PC-3 (cell line): Measurements from ENCODE around the gene CDH4. TPM values are rescaled to one million over a fixed set of nuclear protein-coding genes. Genes with fewer than 3 reads are reported as not detected.

Source experiments
- ATAC-seq: fragments of 200-7000 bp; cut with Tn5 transposase; 2 replicates; pipeline ENCODE4 v1.9.1; 2020; ENCODE audit warnings: mild to moderate bottlenecking, moderate library complexity
- BruUV-seq: library from RNA; stranded (reverse); fragments of 400-500 nt; replicated peaks from 2 replicates; lab custom pipeline; 2021; lab: Mats Ljungman, UMichigan
- CTCF ChIA-PET: fragments of 300-600 bp; sonication (Branson Sonifier 250); formaldehyde crosslinking; loops from one replicate; lab custom pipeline; 2022; ENCODE audit warnings: antibody characterized with exemption; lab: Charles Lee
- POLR2A ChIA-PET: fragments of 300-600 bp; sonication (Branson Sonifier 250); formaldehyde crosslinking; loops from one replicate; lab custom pipeline; 2022; ENCODE audit warnings: antibody characterized with exemption; ENCODE audit not compliant: unreplicated experiment; lab: Charles Lee
- DNase-seq: peaks from one replicate; pipeline ENCODE4 v3.0.0-alpha.2; 2015
- H2AFZ ChIP-seq: fragments of 300-600 bp; sonication (generic); 2 replicates; pipeline ENCODE4 v1.6.0; 2016; ENCODE audit warnings: antibody characterized with exemption, low read length
- H3F3A ChIP-seq: fragments of 300-600 bp; sonication (generic); one replicate; pipeline ENCODE4 v1.6.0; 2017; ENCODE audit warnings: antibody characterized with exemption, low read length, control low read depth, mild to moderate bottlenecking; ENCODE audit not compliant: unreplicated experiment
- H3K27ac ChIP-seq: fragments of 300-600 bp; sonication (generic); 2 replicates; pipeline ENCODE4 v1.5.1; 2016; ENCODE audit warnings: mild to moderate bottlenecking, low read length
- H3K27me3 ChIP-seq: fragments of 300-600 bp; sonication (generic); 2 replicates; pipeline ENCODE4 v1.6.1; 2016; ENCODE audit warnings: low read length, mixed read lengths
- H3K36me3 ChIP-seq: fragments of 300-600 bp; sonication (generic); 2 replicates; pipeline ENCODE4 v1.6.1; 2016; ENCODE audit warnings: low read depth, mixed run types, low read length, mixed read lengths
- H3K4me1 ChIP-seq: fragments of 300-600 bp; sonication (generic); 2 replicates; pipeline ENCODE4 v1.5.1; 2016; ENCODE audit warnings: low read length; ENCODE audit not compliant: insufficient read depth
- H3K4me2 ChIP-seq: fragments of 300-600 bp; sonication (generic); 2 replicates; pipeline ENCODE4 v1.6.0; 2016; ENCODE audit warnings: low read length
- H3K4me3 ChIP-seq: fragments of 300-600 bp; sonication (generic); 2 replicates; pipeline ENCODE4 v1.5.1; 2016; ENCODE audit warnings: mild to moderate bottlenecking, low read length, mixed read lengths
- H3K79me2 ChIP-seq: fragments of 300-600 bp; sonication (generic); 2 replicates; pipeline ENCODE4 v1.6.1; 2017; ENCODE audit warnings: low read length, mixed read lengths
- H3K9ac ChIP-seq: fragments of 300-600 bp; sonication (generic); 2 replicates; pipeline ENCODE4 v1.6.0; 2016; ENCODE audit warnings: mild to moderate bottlenecking, low read length
- H3K9me2 ChIP-seq: fragments of 300-600 bp; sonication (generic); replicated peaks from 2 replicates; pipeline ENCODE4 v1.6.1; 2016; ENCODE audit warnings: mixed run types, low read length, mixed read lengths
- H3K9me3 ChIP-seq: fragments of 300-600 bp; sonication (generic); 2 replicates; pipeline ENCODE4 v1.6.1; 2016; ENCODE audit warnings: low read length, mixed read lengths
- H4K20me1 ChIP-seq: fragments of 300-600 bp; sonication (generic); 2 replicates; pipeline ENCODE4 v1.6.1; 2016; ENCODE audit warnings: low read length, mixed read lengths
- EZH2 ChIP-seq: fragments of 300-600 bp; sonication (generic); IDR thresholded peaks from one replicate; pipeline ENCODE4 v1.6.1; 2017; ENCODE audit warnings: antibody characterized with exemption, mild to moderate bottlenecking, low read length; ENCODE audit not compliant: unreplicated experiment
- EZH2phosphoT487 ChIP-seq: fragments of 300-600 bp; sonication (generic); IDR thresholded peaks from 2 replicates; pipeline ENCODE4 v1.6.1; 2018; ENCODE audit warnings: mild to moderate bottlenecking, antibody characterized with exemption, low read length, borderline replicate concordance
- intact Hi-C: fragments of 100-400 bp; cut with micrococcal nuclease; formaldehyde crosslinking; loops from 2 replicates; pipeline ENCODE4 v1.9.0; 2023
- total RNA-seq: library from RNA; depleted of rRNA; stranded (reverse); fragments of >200 nt; gene quantifications from 2 replicates; pipeline ENCODE4 v1.2.3, GENCODE V29; 2014
- TF ChIP-seq, protein P1 (sequence below): fragments of 300-600 bp; sonication (generic); conservative IDR thresholded peaks from 2 replicates; pipeline ENCODE4 v1.5.1; 2017; ENCODE audit warnings: antibody characterized with exemption, low read depth, mild to moderate bottlenecking, low read length

CDH4 gene
- total RNA-seq, 1 experiment from 2014 or later: not detected

DNA sequence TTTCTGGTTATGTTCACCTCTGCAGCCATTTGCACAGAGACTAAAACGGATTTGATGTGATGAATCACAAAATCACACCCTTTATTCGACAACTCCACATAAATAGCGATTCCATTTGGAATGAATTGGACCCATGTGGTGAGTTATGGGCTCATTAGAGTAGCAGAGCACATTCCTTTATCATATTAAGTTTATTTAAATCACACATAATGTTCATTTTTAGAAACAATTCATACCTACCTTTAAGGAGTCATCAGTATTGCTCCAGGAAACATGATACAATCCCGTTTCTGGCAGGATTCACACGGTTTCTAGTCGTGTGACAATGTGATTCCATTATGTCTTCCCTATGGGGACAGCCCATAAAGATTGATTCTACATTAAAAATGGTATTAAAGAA is 303.5 kb downstream of the CDH4 start:
- H3K79me2 ChIP-seq: no peaks in the 10 kb centered on the region
- POLR2A ChIA-PET: no interaction called here
- CTCF ChIA-PET: no interaction called here
- no peak overlapping the region for H3K4me2 ChIP-seq
- H3K9me3 ChIP-seq: 0 out of 2 replicates have a peak, but pooled peaks cover 6% of the 10 kb centered on the region
- H3K27me3 ChIP-seq: peaks cover 28% of the 10 kb centered on the region
- BruUV-seq: no TSS peak
- no peak overlapping the region for H3K9ac ChIP-seq
- ATAC-seq: no peak
- DNase-seq: no peak
- no peaks in the 10 kb centered on the region for H3K9me2 ChIP-seq
- no peaks in the 10 kb centered on the region for H3F3A ChIP-seq
- H3K36me3 ChIP-seq: no peaks in the 10 kb centered on the region
- H3K27ac ChIP-seq: no peak overlapping the region
- H2AFZ ChIP-seq: no peak overlapping the region
- no peaks in the 10 kb centered on the region for H4K20me1 ChIP-seq
- intact Hi-C loops: no loop called here
- TF ChIP-seq, protein P1, sequence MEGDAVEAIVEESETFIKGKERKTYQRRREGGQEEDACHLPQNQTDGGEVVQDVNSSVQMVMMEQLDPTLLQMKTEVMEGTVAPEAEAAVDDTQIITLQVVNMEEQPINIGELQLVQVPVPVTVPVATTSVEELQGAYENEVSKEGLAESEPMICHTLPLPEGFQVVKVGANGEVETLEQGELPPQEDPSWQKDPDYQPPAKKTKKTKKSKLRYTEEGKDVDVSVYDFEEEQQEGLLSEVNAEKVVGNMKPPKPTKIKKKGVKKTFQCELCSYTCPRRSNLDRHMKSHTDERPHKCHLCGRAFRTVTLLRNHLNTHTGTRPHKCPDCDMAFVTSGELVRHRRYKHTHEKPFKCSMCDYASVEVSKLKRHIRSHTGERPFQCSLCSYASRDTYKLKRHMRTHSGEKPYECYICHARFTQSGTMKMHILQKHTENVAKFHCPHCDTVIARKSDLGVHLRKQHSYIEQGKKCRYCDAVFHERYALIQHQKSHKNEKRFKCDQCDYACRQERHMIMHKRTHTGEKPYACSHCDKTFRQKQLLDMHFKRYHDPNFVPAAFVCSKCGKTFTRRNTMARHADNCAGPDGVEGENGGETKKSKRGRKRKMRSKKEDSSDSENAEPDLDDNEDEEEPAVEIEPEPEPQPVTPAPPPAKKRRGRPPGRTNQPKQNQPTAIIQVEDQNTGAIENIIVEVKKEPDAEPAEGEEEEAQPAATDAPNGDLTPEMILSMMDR: no peak
- no peak for TF ChIP-seq EZH2
- TF ChIP-seq EZH2phosphoT487: no peak
- H3K4me1 ChIP-seq: no peaks in the 10 kb centered on the region
- no peak overlapping the region for H3K4me3 ChIP-seq

- H3K9me2 ChIP-seq: no peaks in the 10 kb centered on the region
- no peaks in the 10 kb centered on the region for H3K4me1 ChIP-seq
- DNase-seq (no peak), ATAC-seq (no peak)
- 0 out of 2 replicates have a peak, but pooled peaks cover 6% of the 10 kb centered on the region for H3K9me3 ChIP-seq
- H3F3A ChIP-seq: no peaks in the 10 kb centered on the region
- peaks cover 28% of the 10 kb centered on the region for H3K27me3 ChIP-seq
- CTCF ChIA-PET: no interaction called here
- POLR2A ChIA-PET: no interaction called here
- H3K4me3 ChIP-seq: no peak overlapping the region
- H3K9ac ChIP-seq: no peak overlapping the region
- H3K36me3 ChIP-seq: no peaks in the 10 kb centered on the region
- H3K27ac ChIP-seq: no peak overlapping the region
- H2AFZ ChIP-seq: no peak overlapping the region
- no peaks in the 10 kb centered on the region for H4K20me1 ChIP-seq
- H3K4me2 ChIP-seq: no peak overlapping the region
- H3K79me2 ChIP-seq: no peaks in the 10 kb centered on the region
- TF ChIP-seq, protein P1: no peak
- TF ChIP-seq EZH2 (no peak), EZH2phosphoT487 (no peak)
- BruUV-seq: no TSS peak
- intact Hi-C loops: no loop called here
Measured at GRCh38 chr20:61556111-61556510, 304.1 kb downstream of the CDH4 start.

DNA sequence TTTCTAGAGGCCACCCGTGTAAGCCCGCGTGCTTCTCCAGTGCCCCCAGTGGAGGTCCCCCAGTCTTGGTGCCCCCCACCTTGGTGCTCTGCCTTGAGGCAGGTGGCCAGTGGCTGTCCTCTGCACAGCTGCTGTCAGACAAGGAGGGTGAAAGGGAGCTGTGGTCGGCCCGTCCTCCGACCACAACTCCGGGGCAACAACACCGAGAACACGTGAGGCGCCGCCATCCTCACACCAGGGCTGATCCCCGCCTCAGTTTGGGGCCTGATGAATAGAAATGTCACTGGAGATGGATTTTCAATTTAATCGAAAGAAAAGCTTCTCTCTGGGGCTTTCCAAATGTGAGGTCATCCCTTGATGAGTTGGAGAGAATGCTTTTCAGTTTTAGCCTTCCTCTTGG is 304.6 kb downstream of the CDH4 start:
- no peak for TF ChIP-seq EZH2phosphoT487
- TF ChIP-seq, protein P1: no peak
- no peak for TF ChIP-seq EZH2
- Histone ChIP-seq H3K4me1 (no peaks in the 10 kb centered on the region), H3K4me3 (no peak overlapping the region), H4K20me1 (no peaks in the 10 kb centered on the region), H3F3A (no peaks in the 10 kb centered on the region), H3K4me2 (no peak overlapping the region), H3K27ac (no peak overlapping the region), H3K9me2 (no peaks in the 10 kb centered on the region), H3K9ac (no peak overlapping the region), H3K36me3 (no peaks in the 10 kb centered on the region), H3K79me2 (no peaks in the 10 kb centered on the region), H2AFZ (no peak overlapping the region), H3K9me3 (0 out of 2 replicates have a peak, but pooled peaks cover 3% of the 10 kb centered on the region), H3K27me3 (peaks cover 28% of the 10 kb centered on the region)
- DNase-seq (no peak), ATAC-seq (no peak)
- intact Hi-C loops: no loop called here
- ChIA-PET POLR2A (interaction anchor here (0.6 kb wide), 1 partner anchor 1500 kb away, joined by 3 read pairs; no protein-coding TSS in a partner anchor), CTCF (no interaction called here)
- no TSS peak for BruUV-seq
